ENCODE results near the gene ITPA. TPM values are rescaled to one million over a fixed set of nuclear protein-coding genes. Genes with fewer than 3 reads are reported as not detected.

The ITPA gene
- total and polyA plus RNA-seq, 2 donors (not counting 3 experiments of a cell fraction or from before 2014, with no cell fraction given): 43.2 to 65.0 TPM

DNA sequence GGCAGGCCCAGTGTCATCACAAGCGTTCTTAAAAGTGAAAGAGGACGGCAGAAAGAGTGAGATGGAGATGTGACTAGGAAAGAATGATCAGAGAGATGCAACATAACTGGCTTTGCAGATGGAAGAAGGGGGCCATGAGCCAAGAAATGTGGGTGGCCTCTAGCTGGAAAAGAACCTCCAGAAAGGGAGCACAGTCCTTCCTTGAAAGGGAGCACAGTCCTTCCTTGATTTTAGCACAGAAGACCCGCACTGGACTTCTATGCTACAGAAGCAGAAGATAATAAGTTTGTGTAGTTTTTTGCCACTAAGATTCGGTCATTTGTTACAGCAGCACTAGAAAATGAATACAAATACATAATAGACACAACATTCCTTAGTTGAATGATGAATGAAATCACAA, 29.0 kb upstream of the ITPA start:
- Histone ChIP-seq H3K4me3 (replicated peaks in 1 of 3; ENCODE audit: insufficient read depth in 1 of 3, low read depth in 1 of 3, low read length in 3 of 3) (no peak overlapping the region), H3K27ac (ENCODE audit: insufficient read depth, low read depth, low read length) (no peak overlapping the region), H3K4me2 (ENCODE audit: insufficient read depth, low read length) (no peak overlapping the region), H4K20me1 (replicated peaks; ENCODE audit: control insufficient read depth, extremely low read depth, insufficient read depth, low read length) (no peaks in the 10 kb centered on the region), H2AFZ (ENCODE audit: low read depth, low read length) (no peak overlapping the region), H3K79me2 (ENCODE audit: control insufficient read depth, insufficient read depth, low read length) (no peaks in the 10 kb centered on the region), H3K27me3 (ENCODE audit: control insufficient read depth in 2 of 2, insufficient read depth in 2 of 2, low read length in 2 of 2) (no peaks in the 10 kb centered on the region), H3K9me1 (replicated peaks; ENCODE audit: control insufficient read depth, extremely low read depth, insufficient read depth, low read length) (no peaks in the 10 kb centered on the region), H3K36me3 (ENCODE audit: control insufficient read depth in 2 of 2, extremely low read depth in 1 of 2, insufficient read depth in 2 of 2, low read length in 2 of 2) (no peaks in the 10 kb centered on the region), H3K4me1 (ENCODE audit: control insufficient read depth, extremely low read depth, insufficient read depth, low read length) (peaks cover 3% of the 10 kb centered on the region), H3K9ac (replicated peaks; ENCODE audit: extremely low read depth, insufficient read depth, low read length) (no peak overlapping the region), H3K9me3 (replicated peaks; ENCODE audit: control insufficient read depth, insufficient read depth, low read length) (no peaks in the 10 kb centered on the region)
- DNase-seq (ENCODE audit: low read depth, low spot score) (no peak), FAIRE-seq (no peak)
- intact Hi-C loops (cut with micrococcal nuclease): no loop called here
- no TSS peak for BruUV-seq (replicated peaks)
- CTCF ChIA-PET: no interaction called here
- dilution Hi-C loops (cut with MboI; ENCODE audit: extremely low pct_ligation_motif_present, low sequenced_read_pairs): no loop called here
- TF ChIP-seq EZH2 (IDR thresholded peaks at IDR 0.05; ENCODE audit: borderline replicate concordance, low read depth, low read length, severe bottlenecking) (no peak), POLR2AphosphoS5 (IDR thresholded peaks at IDR 0.05; ENCODE audit: insufficient read depth, low read depth, low read length) (no peak), GATA2 (IDR thresholded peaks at IDR 0.05; ENCODE audit: insufficient read depth, insufficient read length, low read depth, low read length) (no peak), POLR2A (IDR thresholded peaks at IDR 0.05; ENCODE audit: low read depth, low read length) (no peak), CTCF (IDR thresholded peaks at IDR 0.05; ENCODE audit: extremely low read depth in 1 of 2, insufficient read depth in 1 of 2, low read depth in 1 of 2, low read length in 2 of 2) (no peak), JUN (IDR thresholded peaks at IDR 0.05; ENCODE audit: borderline replicate concordance, insufficient read depth, insufficient read length, low read depth) (no peak), MYC (IDR thresholded peaks at IDR 0.05; ENCODE audit: low read depth, low read length) (no peak), FOS (IDR thresholded peaks at IDR 0.05; ENCODE audit: borderline replicate concordance, insufficient read depth, low read length) (no peak)
- TF ChIP-seq, protein P1, sequence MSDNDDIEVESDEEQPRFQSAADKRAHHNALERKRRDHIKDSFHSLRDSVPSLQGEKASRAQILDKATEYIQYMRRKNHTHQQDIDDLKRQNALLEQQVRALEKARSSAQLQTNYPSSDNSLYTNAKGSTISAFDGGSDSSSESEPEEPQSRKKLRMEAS (IDR thresholded peaks at IDR 0.05; ENCODE audit: insufficient read depth, insufficient read length): no peak
- POLR2A ChIA-PET: no interaction called here
